Breast epithelium (tissue), 3 donors: Measurements from ENCODE around the gene CHST15.
A peak's percentile ranks its signal among the peaks of the same experiment; 100 is the strongest.

Experiments used
- CTCF ChIP-seq, 3 donors: fragments of 450-650 bp; IDR thresholded peaks; one replicate each; pipeline ENCODE4 v1.5.1; 2016 to 2017; ENCODE audit warnings: antibody characterized with exemption in 3 of 3, mild to moderate bottlenecking in 3 of 3, moderate library complexity in 3 of 3
- POLR2A ChIP-seq: fragments of 450-650 bp; IDR thresholded peaks from one replicate; pipeline ENCODE4 v1.6.1; 2016; ENCODE audit warnings: antibody characterized with exemption, mild to moderate bottlenecking, moderate library complexity
- POLR2AphosphoS5 ChIP-seq, 3 donors: sonication (generic); formaldehyde crosslinking; IDR thresholded peaks; one replicate each; pipeline ENCODE4 v1.6.1; 2017; ENCODE audit warnings: antibody characterized with exemption in 3 of 3

GRCh38 chr10:123994417-123995081 is 98.8 kb downstream of the CHST15 start:
- peak; percentile 99 to 100 (median 99) for TF ChIP-seq CTCF (IDR thresholded peaks at IDR 0.05)
- TF ChIP-seq POLR2A: no peak
- peak; percentile 18 to 35 (median 30) for TF ChIP-seq POLR2AphosphoS5 (IDR thresholded peaks at IDR 0.05)
